Stimulated activated CD4-positive, alpha-beta T cell treated with anti-CD3 and anti-CD28 coated beads, Interleukin-1b, Interleukin-23, amount 100 ng/mL, for 4 hours (primary cell): Measurements from ENCODE around the gene SLC16A3.
A peak's percentile ranks its signal among the peaks of the same experiment; 100 is the strongest.

Experiments used
- DNase-seq, 2 donors: peaks; one replicate each; pipeline ENCODE4 v3.0.0-alpha.2; 2020; ENCODE audit warnings: low read depth in 2 of 2

Gene SLC16A3

GRCh38 chr17:82236142-82236971 lies 7.5 kb downstream of the SLC16A3 start:
- peak; percentile 66 to 70 for DNase-seq

- no peak for DNase-seq
Observed at GRCh38 chr17:82237083-82237745, 8.4 kb downstream of the SLC16A3 start.

GRCh38 chr17:82237746-82238471 lies 9.1 kb downstream of the SLC16A3 start:
- no peak for DNase-seq

- peak; percentile 50 to 51 for DNase-seq
Observed at GRCh38 chr17:82238472-82239201, 9.8 kb downstream of the SLC16A3 start.

GRCh38 chr17:82239401-82239925 lies 10.6 kb downstream of the SLC16A3 start:
- no peak for DNase-seq

GRCh38 chr17:82239926-82240505 lies 11.2 kb downstream of the SLC16A3 start:
- no peak for DNase-seq

- DNase-seq, result no peak
Observed at GRCh38 chr17:82240506-82241182, 11.8 kb downstream of the SLC16A3 start.

GRCh38 chr17:82241183-82241925 lies 12.5 kb downstream of the SLC16A3 start:
- peak in 1 of 2 donors; percentile 46 for DNase-seq

- no peak for DNase-seq
Observed at GRCh38 chr17:82241926-82242697, 13.3 kb downstream of the SLC16A3 start.

GRCh38 chr17:82242698-82242976 lies 13.8 kb downstream of the SLC16A3 start:
- DNase-seq, result no peak

GRCh38 chr17:82242977-82243647 lies 14.3 kb downstream of the SLC16A3 start:
- no peak for DNase-seq

GRCh38 chr17:82243648-82244412 lies 15.0 kb downstream of the SLC16A3 start:
- no peak for DNase-seq

- no peak for DNase-seq
Observed at GRCh38 chr17:82244413-82245133, 15.7 kb downstream of the SLC16A3 start.

- DNase-seq, result no peak
Observed at GRCh38 chr17:82245134-82246039, 16.5 kb downstream of the SLC16A3 start.

- DNase-seq, result no peak
Observed at GRCh38 chr17:82246040-82246364, 17.2 kb downstream of the SLC16A3 start.
